H1 (cell line): ENCODE results near the gene CD72. TPM values are rescaled to one million over a fixed set of nuclear protein-coding genes. Genes with fewer than 3 reads are reported as not detected.

Source experiments
- CTCF ChIA-PET: fragments of 300-600 bp; sonication (Branson Sonifier 250); formaldehyde crosslinking; loops from one replicate; lab custom pipeline; 2021; ENCODE audit not compliant: partially characterized antibody; lab: Charles Lee
- POLR2A ChIA-PET: fragments of 300-600 bp; sonication (Branson Sonifier 250); formaldehyde crosslinking; loops from one replicate; lab custom pipeline; 2021; ENCODE audit warnings: inconsistent platforms; ENCODE audit not compliant: partially characterized antibody; lab: Charles Lee
- DNase-seq, 2 experiments: peaks; one replicate each; pipeline versions ENCODE4 v3.0.0 to v3.0.0-alpha.2; 2010 to 2022; ENCODE audit warnings: low spot score in 2 of 2, low read depth in 1 of 2, mixed read lengths in 1 of 2
- FAIRE-seq: peaks from 2 replicates; lab custom pipeline; 2011; peaks lifted over from hg19 to GRCh38; lab: Jason Lieb, UNC
- H2AFZ ChIP-seq: 2 replicates; pipeline ENCODE4 v1.8.1; 2012; ENCODE audit warnings: low read length, inconsistent platforms
- H2AK5ac ChIP-seq: 2 replicates; pipeline ENCODE4 v1.6.1; 2013; ENCODE audit warnings: low read depth, low read length
- H2BK120ac ChIP-seq: replicated peaks from 2 replicates; pipeline ENCODE3; 2013; ENCODE audit warnings: low read depth, low read length, inconsistent platforms
- H2BK12ac ChIP-seq: 2 replicates; pipeline ENCODE4 v1.6.1; 2013; ENCODE audit warnings: low read depth, low read length
- H2BK15ac ChIP-seq: 2 replicates; pipeline ENCODE4 v1.6.1; 2013; ENCODE audit warnings: low read length
- H2BK20ac ChIP-seq: 2 replicates; pipeline ENCODE4 v1.6.1; 2013; ENCODE audit warnings: low read length
- H2BK5ac ChIP-seq: 2 replicates; pipeline ENCODE4 v1.6.1; 2013; ENCODE audit warnings: low read depth, low read length
- H3K14ac ChIP-seq: 2 replicates; pipeline ENCODE4 v1.6.1; 2013; ENCODE audit warnings: inconsistent platforms; ENCODE audit not compliant: insufficient read length
- H3K18ac ChIP-seq: 2 replicates; pipeline ENCODE4 v1.6.1; 2013; ENCODE audit warnings: low read length; ENCODE audit errors: extremely low read depth
- H3K23ac ChIP-seq: 2 replicates; pipeline ENCODE4 v1.6.1; 2013; ENCODE audit warnings: inconsistent platforms; ENCODE audit not compliant: insufficient read length
- H3K23me2 ChIP-seq: 2 replicates; pipeline ENCODE4 v1.6.1; 2013; ENCODE audit warnings: low read depth, low read length
- H3K27ac ChIP-seq: 2 replicates; pipeline ENCODE4 v1.6.1; 2011; ENCODE audit warnings: low read depth, low read length, inconsistent platforms
- H3K27me3 ChIP-seq, 4 experiments: replicated peaks in 1 of 4; 1 replicate in 1 of 4; 2 replicates in 3 of 4; pipeline versions ENCODE4 v1.6.1 to v1.8.1; 2011 to 2013; ENCODE audit warnings: low read length in 3 of 4, mild to moderate bottlenecking in 3 of 4, inconsistent platforms in 2 of 4, mixed read lengths in 2 of 4, moderate library complexity in 1 of 4; ENCODE audit not compliant: control insufficient read depth in 3 of 4, insufficient read depth in 3 of 4; ENCODE audit errors: extremely low read depth in 1 of 4
- H3K36me3 ChIP-seq, 4 experiments: 2 replicates each; pipeline versions ENCODE4 v1.6.1 to v1.8.1; 2011 to 2013; ENCODE audit warnings: mild to moderate bottlenecking in 4 of 4, low read length in 3 of 4, moderate library complexity in 2 of 4, control low read depth in 1 of 4, inconsistent platforms in 1 of 4; ENCODE audit not compliant: insufficient read depth in 4 of 4, control insufficient read depth in 2 of 4
- H3K4ac ChIP-seq: replicated peaks from 2 replicates; pipeline ENCODE3; 2013; ENCODE audit warnings: low read length, low read depth, mixed read lengths, inconsistent platforms; ENCODE audit not compliant: insufficient read length
- H3K4me1 ChIP-seq, 4 experiments: replicated peaks in 1 of 4; 1 replicate in 1 of 4; 2 replicates in 3 of 4; pipeline versions ENCODE4 v1.6.1 to v1.8.1; 2011 to 2013; ENCODE audit warnings: low read length in 3 of 4, inconsistent platforms in 2 of 4, mixed read lengths in 1 of 4; ENCODE audit not compliant: insufficient read depth in 4 of 4, control insufficient read depth in 3 of 4
- H3K4me2 ChIP-seq, 2 experiments: 2 replicates each; pipeline versions ENCODE4 v1.6.1 to v1.8.1; 2011 to 2013; ENCODE audit warnings: low read depth in 2 of 2, low read length in 2 of 2, control low read depth in 1 of 2, inconsistent platforms in 1 of 2, mild to moderate bottlenecking in 1 of 2; ENCODE audit not compliant: insufficient read depth in 1 of 2
- H3K4me3 ChIP-seq, 4 experiments: fragments of 200-600, 300-600 bp in 1 of 4; sonication (generic), shearing (Covaris generic), sonication (Bioruptor Twin) in 1 of 4; 2 replicates each; pipeline versions ENCODE4 v1.5.1 to v1.8.1; 2011 to 2016; ENCODE audit warnings: low read length in 4 of 4, low read depth in 3 of 4, control low read depth in 2 of 4, inconsistent platforms in 2 of 4, mild to moderate bottlenecking in 2 of 4, mixed read lengths in 1 of 4, moderate library complexity in 1 of 4; ENCODE audit not compliant: insufficient read depth in 2 of 4; ENCODE audit errors: extremely low read depth in 1 of 4
- H3K56ac ChIP-seq: replicated peaks from 2 replicates; pipeline ENCODE3; 2013; ENCODE audit warnings: low read depth, mild to moderate bottlenecking, mixed read lengths, low read length, inconsistent platforms; ENCODE audit not compliant: insufficient read length
- H3K79me1 ChIP-seq: 2 replicates; pipeline ENCODE4 v1.6.1; 2013; ENCODE audit warnings: low read depth, low read length, control low read depth
- H3K79me2 ChIP-seq, 2 experiments: 2 replicates each; pipeline versions ENCODE4 v1.6.1 to v1.8.1; 2012 to 2013; ENCODE audit warnings: low read length in 2 of 2, mild to moderate bottlenecking in 2 of 2, inconsistent platforms in 1 of 2; ENCODE audit not compliant: insufficient read depth in 2 of 2, control insufficient read depth in 1 of 2
- H3K9ac ChIP-seq, 4 experiments: replicated peaks in 1 of 4; 1 replicate in 1 of 4; 2 replicates in 3 of 4; pipeline versions ENCODE4 v1.6.1 to v1.8.1; 2011 to 2013; ENCODE audit warnings: low read depth in 3 of 4, low read length in 3 of 4, control low read depth in 2 of 4, mild to moderate bottlenecking in 2 of 4, moderate library complexity in 2 of 4, inconsistent platforms in 1 of 4; ENCODE audit errors: extremely low read depth in 1 of 4
- H3K9me3 ChIP-seq, 2 experiments: 2 replicates each; pipeline versions ENCODE4 v1.6.1 to v1.8.1; 2012 to 2013; ENCODE audit warnings: mild to moderate bottlenecking in 2 of 2, moderate library complexity in 2 of 2, control low read depth in 1 of 2, inconsistent platforms in 1 of 2, low read depth in 1 of 2, low read length in 1 of 2, mixed read lengths in 1 of 2; ENCODE audit not compliant: insufficient read depth in 2 of 2
- H4K20me1 ChIP-seq, 2 experiments: replicated peaks in 1 of 2; 2 replicates each; pipeline versions ENCODE3 to v1.8.1; 2011 to 2013; ENCODE audit warnings: inconsistent platforms in 2 of 2, low read length in 2 of 2, mild to moderate bottlenecking in 1 of 2; ENCODE audit not compliant: insufficient read depth in 2 of 2, control insufficient read depth in 1 of 2
- H4K5ac ChIP-seq: 2 replicates; pipeline ENCODE4 v1.6.1; 2013; ENCODE audit warnings: low read length, low read depth, mixed read lengths, inconsistent platforms; ENCODE audit not compliant: insufficient read length
- H4K8ac ChIP-seq: 2 replicates; pipeline ENCODE4 v1.8.0; 2013; ENCODE audit warnings: mild to moderate bottlenecking, moderate library complexity, low read length, inconsistent platforms; ENCODE audit not compliant: insufficient read depth; ENCODE audit errors: extremely low read depth
- H4K91ac ChIP-seq: replicated peaks from 2 replicates; pipeline ENCODE3; 2013; ENCODE audit warnings: low read length, mixed read lengths, inconsistent platforms; ENCODE audit not compliant: insufficient read length
- GABPA ChIP-seq: IDR thresholded peaks from 2 replicates; pipeline ENCODE4 v1.6.1; 2011; ENCODE audit warnings: mild to moderate bottlenecking, low read length, moderate library complexity, borderline replicate concordance; ENCODE audit not compliant: insufficient read depth
- JUN ChIP-seq: IDR thresholded peaks from 2 replicates; pipeline ENCODE4 v1.6.1; 2011; ENCODE audit warnings: low read depth, mild to moderate bottlenecking, improper control_type of control experiment, low read length
- KDM4A ChIP-seq: IDR thresholded peaks from one replicate; pipeline ENCODE4 v1.7.1; 2012; ENCODE audit warnings: low read depth, mild to moderate bottlenecking, moderate library complexity, low read length, inconsistent platforms; ENCODE audit not compliant: severe bottlenecking
- POLR2A ChIP-seq, 2 experiments: IDR thresholded peaks; 1 replicate in 1 of 2; 2 replicates in 1 of 2; pipeline ENCODE4 v1.6.1; 2011; ENCODE audit warnings: low read depth in 2 of 2, low read length in 2 of 2, mild to moderate bottlenecking in 2 of 2; ENCODE audit errors: control extremely low read depth in 1 of 2
- POLR2AphosphoS5 ChIP-seq: IDR thresholded peaks from 2 replicates; pipeline ENCODE4 v1.6.1; 2011; ENCODE audit warnings: low read depth, low read length
- SIN3A ChIP-seq, 2 experiments: IDR thresholded peaks in 1 of 2; conservative IDR thresholded peaks in 1 of 2; 2 replicates each; pipeline ENCODE4 v1.6.1; 2011 to 2012; ENCODE audit warnings: low read length in 2 of 2, improper control_type of control experiment in 1 of 2, low read depth in 1 of 2, mild to moderate bottlenecking in 1 of 2
- ZNF274 ChIP-seq: IDR thresholded peaks from 2 replicates; pipeline ENCODE4 v1.7.0; 2012; ENCODE audit warnings: low read length, borderline replicate concordance; ENCODE audit errors: extremely low read depth
- WGBS, 2 experiments: shearing (Covaris generic) in 1 of 2; methylation state at CpG; one replicate each; pipeline versions ENCODE4 v1.1.6 to v1.1.7; 2013 to 2015; ENCODE audit warnings: low lambda C conversion rate in 2 of 2, mixed read lengths in 2 of 2, inconsistent platforms in 1 of 2, low coverage in 1 of 2, missing lambda C conversion rate in 1 of 2; ENCODE audit not compliant: insufficient replicate concordance in 2 of 2, insufficient coverage in 1 of 2, insufficient read length in 1 of 2; ENCODE audit errors: extremely low coverage in 1 of 2, missing lambda C conversion rate in 1 of 2; 5-methylcytosine and 5-hydroxymethylcytosine counted together
- polyA plus RNA-seq, 7 experiments: library from polyadenylated mRNA; depleted of rRNA in 3 of 7; stranded (reverse) in 5 of 7; unstranded in 2 of 7; fragments of >200 nt in 5 of 7; fragments of 200-250 nt in 2 of 7; gene quantifications; 1 replicate in 5 of 7; 2 replicates in 1 of 7; 4 replicates in 1 of 7; pipeline versions ENCODE4 v1.2.1 to v1.2.3, GENCODE V29; 2011 to 2013; ENCODE audit warnings: missing spikeins in 2 of 7, mixed read lengths in 2 of 7
- total RNA-seq: library from RNA; stranded (reverse); fragmentation: NEBNext Ultra II Directional; extraction: Animal tissue kit (Norgen Biotek cat#: 25700); gene quantifications from 2 replicates; pipeline ENCODE4 v1.2.1, GENCODE V29; 2021
- TF ChIP-seq, protein P1 (sequence below): IDR thresholded peaks from 2 replicates; pipeline ENCODE4 v1.6.1; 2011; ENCODE audit warnings: low read depth, mild to moderate bottlenecking, low read length; ENCODE audit not compliant: insufficient read depth

CD72 gene
- total and polyA plus RNA-seq, 2 of the 8 experiments (the other 6 are each of a cell fraction or from before 2014, with no cell fraction given): 4.0 to 4.5 TPM

DNA sequence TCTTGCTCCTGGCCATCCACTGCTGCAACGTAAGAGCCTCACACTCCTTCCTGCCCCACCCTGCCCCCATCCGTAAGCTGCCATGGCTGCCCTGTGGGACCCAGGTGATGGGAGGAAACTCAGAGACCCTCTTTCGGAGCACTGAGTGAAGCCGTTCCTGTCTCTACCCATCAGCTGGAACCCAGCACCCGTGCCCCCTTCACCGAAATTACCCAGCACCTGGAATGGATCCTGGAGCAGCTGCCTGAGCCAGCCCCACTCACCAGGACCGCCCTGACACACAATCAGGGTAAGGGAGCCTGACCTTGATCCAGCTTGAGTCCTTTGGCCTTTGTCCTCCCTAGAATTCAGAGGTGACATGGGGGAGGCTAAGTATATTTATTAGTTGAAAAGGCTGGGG is 10.0 kb downstream of the CD72 start:
- Histone ChIP-seq H4K8ac (no peak overlapping the region), H2BK15ac (no peak overlapping the region), H3K4me2 (no peak overlapping the region), H3K27me3 (no peaks in the 10 kb centered on the region), H3K4me1 (peaks cover 0 to 3% (median under 1%) of the 10 kb centered on the region in 4 experiments; a peak in 4 of 7 replicates), H2BK120ac (no peak overlapping the region), H2AFZ (no peak overlapping the region), H3K27ac (no peak overlapping the region), H2BK20ac (no peak overlapping the region), H3K18ac (no peak overlapping the region), H3K79me2 (peaks cover 0 to 2% of the 10 kb centered on the region in 2 experiments; a peak in 1 of 4 replicates), H3K23ac (no peak overlapping the region), H3K9ac (no peak overlapping the region), H3K23me2 (peaks cover 13% of the 10 kb centered on the region), H3K4me3 (no peak overlapping the region), H3K9me3 (no peaks in the 10 kb centered on the region), H4K91ac (no peak overlapping the region), H4K20me1 (peaks cover 0 to 15% of the 10 kb centered on the region in 2 experiments), H4K5ac (no peak overlapping the region), H3K14ac (no peak overlapping the region), H2BK5ac (no peak overlapping the region), H3K79me1 (no peaks in the 10 kb centered on the region), H3K56ac (no peak overlapping the region), H3K4ac (no peak overlapping the region), H2AK5ac (no peak overlapping the region), H2BK12ac (no peak overlapping the region), H3K36me3 (peaks cover 3 to 12% (median 9%) of the 10 kb centered on the region in 4 experiments; a peak in 5 of 8 replicates)
- no peak for FAIRE-seq
- ChIA-PET POLR2A (interaction anchor here (0.6 to 1.0 kb wide), 3 partner anchors 8 to 441 kb away, joined by 3 read pairs; no protein-coding TSS in a partner anchor), CTCF (interaction anchor here (0.5 to 6.1 kb wide), 9 partner anchors 15 to 174 kb away, joined by 3 to 47 read pairs (median 5); partner anchors contain the start of genes ARHGEF39, CCDC107 and RMRP)
- TF ChIP-seq KDM4A (no peak), POLR2AphosphoS5 (no peak), POLR2A (IDR thresholded peaks at IDR 0.05; ENCODE audit: control extremely low read depth in 1 of 2, low read depth in 2 of 2, low read length in 2 of 2) (no peak), SIN3A (conservative IDR thresholded peaks at IDR 0.05 in 1 of 2, IDR thresholded peaks at IDR 0.05 in 1 of 2; ENCODE audit: low read depth in 1 of 2, low read length in 2 of 2) (no peak), ZNF274 (no peak), JUN (no peak), GABPA (no peak)
- TF ChIP-seq, protein P1, sequence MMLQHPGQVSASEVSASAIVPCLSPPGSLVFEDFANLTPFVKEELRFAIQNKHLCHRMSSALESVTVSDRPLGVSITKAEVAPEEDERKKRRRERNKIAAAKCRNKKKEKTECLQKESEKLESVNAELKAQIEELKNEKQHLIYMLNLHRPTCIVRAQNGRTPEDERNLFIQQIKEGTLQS: no peak
- DNase-seq: no peak
- WGBS, 2 experiments: 91% methylated on average over 7 of the region's 7 CpGs; no CpG with 5 or more reads in 1 of the 2 experiments
